Stomach (tissue), 9 donors: ENCODE measurements around the gene CAP1. TPM values are rescaled to one million over a fixed set of nuclear protein-coding genes. Genes with fewer than 3 reads are reported as not detected.
A peak's percentile ranks its signal among the peaks of the same experiment; 100 is the strongest.

Source experiments
- DNase-seq, 2 donors: peaks; one replicate each; pipeline versions ENCODE4 v3.0.0 to v3.0.0-alpha.2; 2013 to 2019
- H3K27ac ChIP-seq, 5 donors: fragments of 200-600 bp in 4 of 5; sonication (generic) in 4 of 5; one replicate each; pipeline ENCODE4 v1.5.1; 2013 to 2019; ENCODE audit warnings: mild to moderate bottlenecking in 1 of 5, moderate library complexity in 1 of 5
- H3K27me3 ChIP-seq, 3 donors: fragments of 200-600 bp; sonication (generic); one replicate each; pipeline ENCODE4 v1.5.1; 2017 to 2019; ENCODE audit warnings: mixed run types in 1 of 3
- H3K36me3 ChIP-seq, 4 donors: fragments of 200-600 bp; sonication (generic); 1 replicate in 3 of 4; 2 replicates in 1 of 4; pipeline ENCODE4 v1.5.1; 2016 to 2019
- H3K4me1 ChIP-seq, 4 donors: fragments of 200-600 bp; sonication (generic); one replicate each; pipeline ENCODE4 v1.5.1; 2016 to 2019
- H3K4me3 ChIP-seq, 4 donors: fragments of 200-600 bp; sonication (generic) in 3 of 4; one replicate each; pipeline ENCODE4 v1.5.1; 2016 to 2019; ENCODE audit warnings: mild to moderate bottlenecking in 1 of 4
- H3K9me3 ChIP-seq, 4 donors: fragments of 200-600 bp; sonication (generic); one replicate each; pipeline ENCODE4 v1.5.1; 2016 to 2019
- CTCF ChIP-seq, 7 experiments: fragments of 450-650 bp in 4 of 7; fragments of 200-600 bp in 3 of 7; sonication (generic) in 3 of 7; IDR thresholded peaks; one replicate each; pipeline ENCODE4 v1.5.1; 2016 to 2019; ENCODE audit warnings: antibody characterized with exemption in 7 of 7, control low read depth in 2 of 7, mild to moderate bottlenecking in 1 of 7
- EP300 ChIP-seq: sonication (generic); formaldehyde crosslinking; IDR thresholded peaks from one replicate; pipeline ENCODE4 v1.6.1; 2017; ENCODE audit warnings: antibody characterized with exemption
- POLR2A ChIP-seq, 4 donors: fragments of 450-650 bp; IDR thresholded peaks; one replicate each; pipeline ENCODE4 v1.6.1; 2016; ENCODE audit warnings: antibody characterized with exemption in 4 of 4, control low read depth in 2 of 4, mild to moderate bottlenecking in 1 of 4, moderate library complexity in 1 of 4
- POLR2AphosphoS5 ChIP-seq, 3 donors: sonication (generic); formaldehyde crosslinking; IDR thresholded peaks; one replicate each; pipeline ENCODE4 v1.6.1; 2016; ENCODE audit warnings: antibody characterized with exemption in 3 of 3
- WGBS, 5 donors: extraction: QIAGEN DNeasy Blood & Tissue Kit in 3 of 5; methylation state at CpG; one replicate each; pipeline versions ENCODE4 v1.1.5 to v1.1.7; 2013 to 2018; 5-methylcytosine and 5-hydroxymethylcytosine counted together
- intact Hi-C: fragments of 100-400 bp; cut with DNase I; formaldehyde crosslinking; loops from one replicate; pipeline ENCODE4 v1.15.1; 2023; ENCODE audit warnings: low total_unique reads
- polyA plus RNA-seq, 3 donors: library from polyadenylated mRNA; stranded (reverse); fragments of 200-250 nt; gene quantifications; one replicate each; pipeline ENCODE4 v1.2.3, GENCODE V29; 2013
- total RNA-seq, 5 donors: library from RNA; depleted of rRNA; stranded (reverse); fragments of >200 nt; gene quantifications; one replicate each; pipeline versions ENCODE4 v1.1.0 to v1.2.3, GENCODE V29; 2014 to 2016
- donor health status: healthy with polysubstance abuse.
- donor health status: Bipolar disorder and iron deficiency.
- donor health status: healthy.

CAP1 gene
- total and polyA plus RNA-seq, 8 donors, result 95.5 to 252 (median 154) TPM

GRCh38 chr1:40092241-40092640 lies 51.7 kb downstream of the CAP1 start:
- intact Hi-C loops, result no loop called here
- H3K36me3 ChIP-seq, result peaks cover 26 to 57% (median 51%) of the 10 kb centered on the region in 4 donors
- H3K27ac ChIP-seq, result no peak overlapping the region
- no peaks in the 10 kb centered on the region for H3K27me3 ChIP-seq
- WGBS, 5 donors, result 85 to 95% (median 91%) methylated on average over 2 of the region's 2 CpGs
- no peak for DNase-seq
- H3K9me3 ChIP-seq, result no peaks in the 10 kb centered on the region
- H3K4me1 ChIP-seq, result peaks cover 6 to 29% (median 13%) of the 10 kb centered on the region in 4 donors
- H3K4me3 ChIP-seq, result no peak overlapping the region
- TF ChIP-seq CTCF (IDR thresholded peaks at IDR 0.05) (no peak), EP300 (no peak)

GRCh38 chr1:40092706-40093639 lies 52.4 kb downstream of the CAP1 start:
- WGBS, 5 donors, result 67 to 76% (median 70%) methylated on average over 6 of the region's 6 CpGs
- no peak overlapping the region for H3K4me3 ChIP-seq
- no peaks in the 10 kb centered on the region for H3K9me3 ChIP-seq
- H3K36me3 ChIP-seq, result peaks cover 20 to 50% (median 44%) of the 10 kb centered on the region in 4 donors
- no peaks in the 10 kb centered on the region for H3K27me3 ChIP-seq
- intact Hi-C loops, result no loop called here
- no peak for DNase-seq
- peaks cover 6 to 35% (median 19%) of the 10 kb centered on the region in 4 donors for H3K4me1 ChIP-seq
- TF ChIP-seq CTCF (IDR thresholded peaks at IDR 0.05) (no peak), POLR2AphosphoS5 (IDR thresholded peaks at IDR 0.05) (no peak), EP300 (no peak), POLR2A (IDR thresholded peaks at IDR 0.05) (no peak)
- H3K27ac ChIP-seq, result no peak overlapping the region

DNA sequence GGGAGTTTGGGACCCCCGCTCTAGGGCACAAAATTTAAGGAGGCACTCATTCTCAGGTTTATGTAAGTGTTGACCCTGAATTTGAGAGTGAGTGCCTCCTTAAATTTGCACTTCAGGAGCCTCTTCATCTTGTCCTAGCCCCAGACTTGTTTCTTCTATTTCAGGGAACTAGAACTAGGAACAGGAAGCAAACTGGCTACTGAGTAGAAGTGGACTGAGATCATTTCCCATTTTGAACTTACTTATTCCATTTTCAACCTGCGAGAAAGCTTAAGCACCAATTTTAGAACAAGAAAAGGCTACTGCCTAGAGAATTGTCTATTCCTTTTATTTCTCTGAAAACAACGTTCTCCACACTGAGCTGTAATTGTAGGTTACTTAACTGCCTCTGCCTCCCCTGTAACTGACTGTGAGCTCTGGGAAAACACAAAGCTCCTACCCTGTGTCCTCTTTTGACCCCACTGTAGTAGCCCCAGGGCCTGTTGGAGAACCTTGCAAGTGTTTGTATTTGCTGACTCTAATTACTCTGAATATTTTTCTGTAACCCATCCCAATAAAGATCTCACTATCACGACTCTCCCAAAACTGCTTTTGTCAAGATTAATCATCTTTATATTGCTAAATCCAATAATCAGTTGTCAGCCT lies 54.1 kb downstream of the CAP1 start:
- TF ChIP-seq POLR2A (IDR thresholded peaks at IDR 0.05), result no peak
- no peak for TF ChIP-seq EP300
- no peak for TF ChIP-seq POLR2AphosphoS5 (IDR thresholded peaks at IDR 0.05)
- TF ChIP-seq CTCF (IDR thresholded peaks at IDR 0.05), result no peak
- Histone ChIP-seq H3K27ac (peak overlapping the region in 1 of 5 donors; percentile 48), H3K27me3 (no peaks in the 10 kb centered on the region), H3K4me1 (peaks cover 6 to 35% (median 19%) of the 10 kb centered on the region in 4 donors), H3K4me3 (no peak overlapping the region), H3K36me3 (peaks cover 4 to 33% (median 28%) of the 10 kb centered on the region in 4 donors), H3K9me3 (no peaks in the 10 kb centered on the region)
- DNase-seq, result no peak
- intact Hi-C loops, result no loop called here
- 64 to 78% (median 70%) methylated on average over 4 of the region's 4 CpGs for WGBS, 5 donors

GRCh38 chr1:40095806-40096205 lies 55.3 kb downstream of the CAP1 start:
- 89 to 94% (median 94%) methylated on average over 3 of the region's 3 CpGs for WGBS, 5 donors
- Histone ChIP-seq H3K4me1 (peaks cover 6 to 35% (median 19%) of the 10 kb centered on the region in 4 donors), H3K9me3 (no peaks in the 10 kb centered on the region), H3K27ac (no peak overlapping the region), H3K4me3 (no peak overlapping the region), H3K27me3 (no peaks in the 10 kb centered on the region), H3K36me3 (peaks cover 4 to 21% (median 16%) of the 10 kb centered on the region in 4 donors)
- no peak for DNase-seq
- intact Hi-C loops, result no loop called here
- TF ChIP-seq POLR2AphosphoS5 (IDR thresholded peaks at IDR 0.05) (no peak), EP300 (no peak), POLR2A (IDR thresholded peaks at IDR 0.05) (no peak), CTCF (IDR thresholded peaks at IDR 0.05) (no peak)
